Skeletal muscle satellite cell (primary cell): Measurements from ENCODE around the gene ZDHHC23.

Source experiments
- H3K27me3 ChIP-seq: 2 replicates; pipeline ENCODE4 v1.7.0; 2013; ENCODE audit warnings: low read length; ENCODE audit not compliant: control insufficient read depth, insufficient read depth
- H3K36me3 ChIP-seq: 2 replicates; pipeline ENCODE4 v1.7.0; 2013; ENCODE audit warnings: mild to moderate bottlenecking, control low read depth, low read length; ENCODE audit not compliant: insufficient read depth
- H3K4me1 ChIP-seq: 2 replicates; pipeline ENCODE4 v1.7.0; 2013; ENCODE audit warnings: low read length; ENCODE audit not compliant: control insufficient read depth, insufficient read depth
- H3K4me2 ChIP-seq: 2 replicates; pipeline ENCODE4 v1.7.0; 2013; ENCODE audit warnings: mild to moderate bottlenecking, low read length
- H3K4me3 ChIP-seq: 2 replicates; pipeline ENCODE4 v1.7.0; 2013; ENCODE audit warnings: low read length
- H3K9ac ChIP-seq: 2 replicates; pipeline ENCODE4 v1.7.0; 2013; ENCODE audit warnings: mild to moderate bottlenecking, low read depth, low read length, moderate library complexity
- H3K9me3 ChIP-seq: replicated peaks from 2 replicates; pipeline ENCODE4 v1.7.0; 2013; ENCODE audit warnings: mild to moderate bottlenecking, control low read depth, low read length

The ZDHHC23 gene

GRCh38 chr3:114011059-114011797, 63.4 kb downstream of the ZDHHC23 start:
- Histone ChIP-seq H3K4me2 (no peak overlapping the region), H3K4me3 (no peak overlapping the region), H3K9ac (no peak overlapping the region)

More at GRCh38 chr3:114011059-114011797, 63.4 kb downstream of the ZDHHC23 start:
- Histone ChIP-seq H3K36me3 (no peaks in the 10 kb centered on the region), H3K4me1 (no peaks in the 10 kb centered on the region), H3K9me3 (no peaks in the 10 kb centered on the region), H3K27me3 (no peaks in the 10 kb centered on the region)
